M059J (cell line): ENCODE data around the gene OR5B21. TPM values are rescaled to one million over a fixed set of nuclear protein-coding genes. Genes with fewer than 3 reads are reported as not detected.
A peak's percentile ranks its signal among the peaks of the same experiment; 100 is the strongest.

Experiments
- DNase-seq: peaks from one replicate; pipeline ENCODE4 v3.0.0-alpha.2; 2012; ENCODE audit warnings: low read depth
- total RNA-seq: library from RNA; depleted of rRNA; stranded (reverse); fragments of >200 nt; shearing (Covaris generic); gene quantifications from 2 replicates; pipeline ENCODE4 v1.2.3, GENCODE V29; 2014; rRNA removed

Gene OR5B21
- not detected in 2 replicates for total RNA-seq

- no peak for DNase-seq
Observed at GRCh38 chr11:58508005-58508404, at the start of gene OR5B21. Gene OR5B21 (minus strand): TSS chr11:58508105. CDS start chr11:58508105, 0 bp downstream.

DNA sequence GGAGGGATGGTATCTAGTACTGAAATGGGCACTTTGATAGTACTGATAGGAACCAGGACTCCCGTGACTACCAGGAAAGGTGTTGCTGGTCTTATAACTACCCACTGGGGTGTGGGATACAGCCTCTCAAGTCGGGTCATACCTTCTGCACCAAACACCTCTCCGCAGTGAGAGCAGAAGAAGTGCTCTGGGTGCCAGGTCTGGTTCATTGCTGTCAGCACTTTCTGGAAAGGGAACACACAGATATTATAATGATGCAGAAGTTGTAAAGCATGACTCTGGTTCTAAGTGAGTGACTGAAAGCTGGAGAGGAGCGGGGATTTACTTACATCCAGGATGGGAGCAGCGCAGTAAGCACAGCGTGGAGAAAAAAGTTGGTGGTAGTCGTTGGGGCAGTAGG lies 41.7 kb upstream of the OR5B21 start:
- no peak for DNase-seq

- no peak for DNase-seq
Observed at GRCh38 chr11:58546841-58547240, 38.9 kb upstream of the OR5B21 start.

DNA sequence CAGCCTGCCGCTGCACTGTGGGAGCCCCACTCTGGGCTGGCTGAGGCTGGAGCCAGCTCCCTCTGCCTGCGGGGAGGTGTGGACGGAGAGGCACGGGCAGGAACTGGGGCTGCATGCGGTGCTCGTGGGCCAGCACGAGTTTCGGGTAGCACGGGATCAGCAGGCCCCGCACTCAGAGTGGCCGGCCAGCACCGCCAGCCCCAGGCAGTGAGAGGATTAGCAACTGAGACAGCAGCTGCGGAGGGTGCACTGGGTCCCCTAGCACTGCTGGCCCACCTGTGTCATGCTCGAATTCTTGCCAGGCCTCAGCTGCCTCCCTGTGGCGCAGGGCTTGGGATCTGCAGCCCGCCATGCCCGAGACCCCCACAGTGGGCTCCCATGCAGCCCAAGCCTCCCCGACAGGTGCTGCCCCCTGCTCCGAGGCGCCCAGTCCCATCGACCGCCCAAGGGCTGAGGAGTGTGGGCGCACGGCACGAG lies 24.0 kb upstream of the OR5B21 start:
- no peak for DNase-seq

DNA sequence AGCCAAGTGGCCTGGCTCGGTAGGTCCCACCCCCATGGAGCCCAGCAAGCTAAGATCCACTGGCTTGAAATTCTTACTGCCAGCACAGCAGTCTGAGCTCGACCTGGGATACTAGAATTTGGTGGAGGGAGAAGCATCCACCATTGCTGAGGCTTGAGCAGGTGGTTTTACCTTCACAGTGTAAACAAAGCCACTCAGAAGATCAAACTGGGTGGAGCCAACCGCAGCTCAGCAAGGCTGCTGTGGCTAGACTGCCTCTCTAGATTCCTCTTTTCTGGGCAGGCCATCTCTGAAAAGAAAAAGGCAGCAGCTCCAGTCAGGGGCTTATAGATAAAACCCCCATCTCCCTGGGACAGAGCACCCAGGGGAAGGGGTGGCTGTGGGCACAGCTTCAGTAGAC lies 22.3 kb upstream of the OR5B21 start:
- DNase-seq, result no peak

DNA sequence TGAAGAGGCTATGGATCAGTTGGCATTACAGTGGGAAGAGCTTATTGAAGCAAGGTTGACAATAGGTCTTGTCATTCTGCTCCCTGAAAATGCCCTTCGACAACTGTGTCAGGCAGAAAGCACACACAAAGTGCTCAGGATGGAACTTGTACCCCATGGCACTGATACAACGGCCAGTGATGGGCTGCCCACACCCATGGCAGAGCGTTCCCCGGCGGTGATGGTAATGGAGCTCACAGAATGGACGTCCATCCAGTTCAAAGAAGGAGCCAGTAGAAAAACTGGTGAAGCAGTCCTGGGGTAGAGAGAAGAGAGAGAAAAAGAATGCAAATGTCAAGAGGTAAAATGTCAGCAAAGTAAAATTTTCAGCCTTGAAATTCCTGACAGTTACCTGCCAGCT lies 19.5 kb upstream of the OR5B21 start:
- DNase-seq, result no peak

- no peak for DNase-seq
Observed at GRCh38 chr11:58526721-58527120, 18.8 kb upstream of the OR5B21 start.

DNA sequence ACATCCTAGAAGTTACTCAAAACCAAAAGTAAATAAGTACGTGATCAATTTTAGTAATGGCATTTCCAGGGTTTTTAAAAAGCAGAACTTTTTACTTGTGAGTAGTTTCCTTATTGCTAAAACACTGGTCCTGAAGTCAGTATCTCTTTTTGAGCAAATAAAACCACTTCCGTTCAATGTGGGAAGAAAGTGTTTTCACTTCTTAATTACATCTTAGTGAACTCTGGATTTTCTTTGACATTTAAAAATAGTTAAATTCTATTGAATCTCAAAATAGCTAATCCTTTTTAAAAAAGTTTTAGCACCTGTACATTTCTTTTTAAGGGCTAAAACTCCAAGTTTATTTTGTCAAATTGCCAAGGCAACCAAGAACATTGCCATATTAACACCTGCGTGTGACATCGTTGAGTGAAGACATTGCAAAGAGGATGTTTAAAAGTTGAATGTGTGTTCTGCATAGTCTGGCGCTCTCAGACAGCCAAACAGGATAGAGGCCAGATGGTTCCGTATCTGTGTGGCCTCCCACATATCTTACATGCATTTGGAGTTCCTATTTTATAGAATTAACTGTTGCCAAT lies 17.2 kb upstream of the OR5B21 start:
- no peak for DNase-seq

GRCh38 chr11:58524232-58525036 lies 16.5 kb upstream of the OR5B21 start:
- peak; percentile 75 for DNase-seq

GRCh38 chr11:58513747-58514367 lies 6.0 kb upstream of the OR5B21 start:
- peak; percentile 67 for DNase-seq

GRCh38 chr11:58511636-58512035 lies 3.7 kb upstream of the OR5B21 start:
- DNase-seq, result no peak

GRCh38 chr11:58509748-58510147 lies 1.8 kb upstream of the OR5B21 start:
- DNase-seq, result no peak

DNA sequence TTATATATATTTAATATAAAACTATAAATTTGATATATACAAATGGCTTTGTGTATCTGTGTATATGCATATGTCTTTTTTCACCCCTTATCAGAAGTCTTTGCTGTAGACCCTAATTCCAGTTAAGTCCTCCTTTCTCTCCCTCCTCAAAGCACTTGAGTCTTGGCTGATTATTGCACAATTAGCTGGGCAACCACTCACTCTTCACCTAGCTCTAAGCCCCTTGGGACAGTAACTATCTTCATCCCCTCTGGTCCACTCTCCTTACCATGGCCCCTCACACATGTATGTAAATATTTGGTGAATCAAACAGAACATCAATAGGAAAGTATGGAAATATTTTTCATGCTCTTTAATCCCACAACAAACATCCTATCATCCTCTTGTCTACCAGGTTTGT lies 909 bp upstream of the OR5B21 start:
- DNase-seq, result no peak

GRCh38 chr11:58507355-58507754 lies 550 bp downstream of the OR5B21 start:
- no peak for DNase-seq

GRCh38 chr11:58506935-58507334 lies 970 bp downstream of the OR5B21 start:
- no peak for DNase-seq

DNA sequence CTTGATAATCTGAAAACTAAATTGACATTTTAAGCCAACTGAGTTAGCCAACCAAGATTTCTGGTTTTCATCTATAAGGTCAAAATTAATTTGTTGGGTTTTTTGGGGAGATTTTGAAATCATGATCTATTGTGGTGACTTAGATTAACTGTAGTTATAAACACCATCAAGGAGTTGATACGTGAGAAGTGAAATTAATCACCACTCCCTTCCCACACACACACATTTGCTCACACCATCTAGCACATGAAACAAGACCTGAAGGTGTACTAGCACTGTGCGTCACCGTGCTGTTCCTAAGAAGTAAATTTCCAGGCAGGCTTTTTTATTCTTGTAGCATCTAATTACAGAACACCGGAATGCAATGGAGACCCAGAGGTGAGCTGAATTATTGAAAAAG lies 2.1 kb downstream of the OR5B21 start:
- no peak for DNase-seq

DNA sequence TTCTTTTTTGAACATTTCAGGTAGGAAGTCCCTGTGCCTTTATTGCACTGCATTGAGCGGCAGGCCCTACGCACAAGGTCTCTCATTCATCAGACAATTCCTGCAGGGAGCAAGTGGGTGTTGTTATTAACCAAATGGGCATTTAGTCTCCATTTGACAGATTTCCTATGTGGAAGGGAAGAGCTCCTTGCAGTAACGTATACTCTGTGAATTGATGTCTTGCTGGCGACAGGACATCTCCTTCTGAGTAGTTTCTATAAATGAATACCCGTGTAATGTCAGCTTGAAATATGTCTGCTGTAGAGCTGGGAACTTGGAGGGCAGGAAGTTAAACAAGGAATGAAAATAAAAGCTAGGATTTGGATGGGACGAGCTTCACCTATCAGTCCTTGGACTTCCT lies 3.7 kb downstream of the OR5B21 start:
- DNase-seq, result no peak

GRCh38 chr11:58503361-58503856 lies 4.5 kb downstream of the OR5B21 start:
- no peak for DNase-seq

- no peak for DNase-seq
Observed at GRCh38 chr11:58502004-58502403, 5.9 kb downstream of the OR5B21 start.

DNA sequence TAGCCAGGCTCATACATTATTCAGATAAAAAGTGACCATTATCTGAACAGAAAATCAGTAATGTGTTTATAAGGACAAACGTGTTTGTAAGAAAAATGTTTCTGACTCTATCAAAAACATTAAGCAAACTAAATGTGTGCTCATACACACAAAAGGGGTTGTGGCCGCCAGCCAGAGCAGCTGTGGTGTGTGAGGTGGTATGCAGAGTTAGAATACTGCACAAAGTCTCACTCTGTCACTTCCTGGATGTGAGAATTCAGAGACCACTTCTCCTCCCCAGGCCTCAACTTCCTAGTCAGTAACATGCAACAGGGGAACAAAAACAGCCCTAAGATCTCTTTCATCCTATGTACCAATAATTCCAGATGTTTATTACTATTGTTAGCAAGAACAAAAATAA lies 9.4 kb downstream of the OR5B21 start:
- DNase-seq, result no peak

GRCh38 chr11:58497951-58498350 lies 10.0 kb downstream of the OR5B21 start:
- no peak for DNase-seq

DNA sequence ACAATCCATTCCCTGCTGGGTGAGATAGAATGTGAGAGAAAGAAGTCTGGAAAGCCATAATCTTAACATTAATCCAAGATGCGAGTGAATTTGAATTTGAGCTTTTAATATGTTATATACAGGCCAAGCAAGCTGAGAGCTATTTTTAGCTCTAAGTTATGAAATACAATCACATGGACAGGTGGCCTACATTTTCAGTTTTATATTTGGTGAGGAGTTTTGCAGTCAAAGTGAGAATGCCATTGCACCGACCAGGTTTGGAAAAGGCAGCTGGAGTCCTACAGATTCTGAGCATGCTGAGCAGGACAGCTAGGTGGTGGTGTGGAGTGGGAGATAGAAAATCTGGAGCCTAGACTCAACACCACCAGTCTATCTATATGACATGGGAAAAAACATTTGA lies 12.0 kb downstream of the OR5B21 start:
- DNase-seq, result no peak

DNA sequence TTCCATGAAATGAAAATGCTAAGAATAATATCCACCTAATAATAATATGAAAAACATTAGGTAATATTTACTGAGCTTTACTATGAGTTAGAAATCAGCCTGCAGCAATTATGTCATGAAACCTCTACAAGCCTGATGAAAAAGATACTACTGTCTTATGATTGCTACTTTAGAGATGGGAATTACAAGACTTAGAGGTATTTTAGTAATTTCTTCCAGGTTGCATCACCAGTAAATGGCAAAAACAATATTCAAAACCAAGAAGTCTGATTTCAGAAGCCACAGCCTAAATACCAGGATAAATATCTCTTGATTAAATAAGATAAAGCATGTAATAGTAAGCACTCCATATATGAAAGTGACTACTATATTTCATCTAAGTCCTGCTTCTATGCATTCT lies 13.8 kb downstream of the OR5B21 start:
- no peak for DNase-seq
